GM23248 (cell line): ENCODE measurements around the gene KDM4B. TPM values are rescaled to one million over a fixed set of nuclear protein-coding genes. Genes with fewer than 3 reads are reported as not detected.

ENCODE experiments used
- DNase-seq: peaks from one replicate; pipeline ENCODE4 v3.0.0-alpha.2; 2015
- H2AFZ ChIP-seq: fragments of 200-600 bp; sonication (generic); 2 replicates; pipeline ENCODE4 v1.6.1; 2016; ENCODE audit warnings: antibody characterized with exemption
- H3F3A ChIP-seq: fragments of 200-600 bp; sonication (generic); 2 replicates; pipeline ENCODE4 v1.6.1; 2016; ENCODE audit warnings: mild to moderate bottlenecking, antibody characterized with exemption, mixed run types; ENCODE audit not compliant: insufficient read depth
- H3K27ac ChIP-seq: fragments of 200-600 bp; sonication (generic); 2 replicates; pipeline ENCODE4 v1.5.1; 2016; ENCODE audit warnings: mild to moderate bottlenecking
- H3K27me3 ChIP-seq: fragments of 200-600 bp; sonication (generic); replicated peaks from 2 replicates; pipeline ENCODE4 v1.6.1; 2016; ENCODE audit warnings: mild to moderate bottlenecking; ENCODE audit not compliant: insufficient read depth
- H3K36me3 ChIP-seq: fragments of 200-600 bp; sonication (generic); 2 replicates; pipeline ENCODE4 v1.6.1; 2016; ENCODE audit warnings: low read depth, mild to moderate bottlenecking
- H3K4me1 ChIP-seq: fragments of 200-600 bp; sonication (generic); 2 replicates; pipeline ENCODE4 v1.6.1; 2016; ENCODE audit warnings: mild to moderate bottlenecking; ENCODE audit not compliant: insufficient read depth
- H3K4me2 ChIP-seq: fragments of 200-600 bp; sonication (generic); one replicate; pipeline ENCODE4 v1.6.1; 2016; ENCODE audit warnings: mild to moderate bottlenecking; ENCODE audit not compliant: unreplicated experiment
- H3K4me3 ChIP-seq: fragments of 200-600 bp; sonication (generic); 2 replicates; pipeline ENCODE4 v1.5.1; 2016; ENCODE audit warnings: mild to moderate bottlenecking
- H3K79me2 ChIP-seq: fragments of 200-600 bp; sonication (generic); 2 replicates; pipeline ENCODE4 v1.6.1; 2016; ENCODE audit warnings: mild to moderate bottlenecking; ENCODE audit not compliant: insufficient read depth
- H3K9ac ChIP-seq: fragments of 200-600 bp; sonication (generic); 2 replicates; pipeline ENCODE4 v1.6.1; 2016; ENCODE audit warnings: mild to moderate bottlenecking
- H3K9me2 ChIP-seq: fragments of 200-600 bp; sonication (generic); 2 replicates; pipeline ENCODE4 v1.6.1; 2016; ENCODE audit warnings: mixed run types, mild to moderate bottlenecking, moderate library complexity; ENCODE audit not compliant: insufficient read depth
- H3K9me3 ChIP-seq: fragments of 200-600 bp; sonication (generic); one replicate; pipeline ENCODE4 v1.6.1; 2017; ENCODE audit warnings: low read depth
- H4K20me1 ChIP-seq: fragments of 200-600 bp; sonication (generic); 2 replicates; pipeline ENCODE4 v1.6.0; 2016; ENCODE audit not compliant: insufficient read depth
- EZH2 ChIP-seq: fragments of 200-600 bp; sonication (generic); IDR thresholded peaks from 2 replicates; pipeline ENCODE4 v1.6.1; 2018; ENCODE audit warnings: antibody characterized with exemption, mild to moderate bottlenecking; ENCODE audit not compliant: insufficient read depth, poor library complexity, severe bottlenecking
- EZH2phosphoT487 ChIP-seq: fragments of 200-600 bp; sonication (generic); IDR thresholded peaks from 2 replicates; pipeline ENCODE4 v1.6.1; 2018; ENCODE audit warnings: antibody characterized with exemption, moderate library complexity, mild to moderate bottlenecking, low read depth; ENCODE audit not compliant: insufficient read depth
- WGBS, 2 experiments: methylation state at CpG; one replicate each; pipeline ENCODE4 v1.1.6; 2015 to 2017; ENCODE audit warnings: low lambda C conversion rate in 2 of 2, low coverage in 1 of 2; ENCODE audit errors: missing lambda C conversion rate in 2 of 2; 5-methylcytosine and 5-hydroxymethylcytosine counted together
- in situ Hi-C: fragments of 300-500 bp; cut with MboI; formaldehyde crosslinking; loops from 2 replicates; pipeline ENCODE4 v1.15.0; 2020
- polyA plus RNA-seq: library from polyadenylated mRNA; unstranded; fragments of >200 nt; fragmentation: Nextera tagmentation; extraction: Ambion mirVana; gene quantifications from 2 replicates; pipeline ENCODE4 v1.2.1, GENCODE V29; 2016
- total RNA-seq: library from RNA; depleted of rRNA; stranded (reverse); fragments of >200 nt; shearing (Covaris generic); gene quantifications from 2 replicates; pipeline ENCODE4 v1.2.3, GENCODE V29; 2014

The KDM4B gene
- total and polyA plus RNA-seq, 2 experiments from 2014 or later = 14.8 to 28.7 TPM

DNA sequence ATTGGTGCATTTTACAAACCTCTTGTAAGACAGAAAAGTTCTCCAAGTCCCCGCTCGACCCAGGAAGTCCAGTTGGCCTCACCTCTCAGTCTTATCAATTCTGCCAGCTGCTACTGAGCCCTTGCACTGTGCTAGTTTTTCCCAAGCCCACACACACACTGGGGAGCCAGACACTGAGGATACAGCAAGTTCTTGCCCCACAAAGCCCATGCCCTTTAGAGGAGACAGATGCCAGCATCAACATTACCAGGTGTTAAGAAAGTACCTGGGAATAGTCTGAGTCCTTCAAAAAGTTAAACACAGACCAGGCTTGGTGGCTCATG lies 196.7 kb downstream of the KDM4B start:
- 51 to 57% methylated on average over 2 of the region's 2 CpGs for WGBS, 2 experiments
- DNase-seq = no peak
- peak overlapping the region; percentile 73 for H3K27ac ChIP-seq
- H3K4me3 ChIP-seq = no peak overlapping the region
- H3K9me2 ChIP-seq = no peaks in the 10 kb centered on the region
- no peaks in the 10 kb centered on the region for H4K20me1 ChIP-seq
- peak overlapping the region; percentile 41 for H3K9ac ChIP-seq
- no peaks in the 10 kb centered on the region for H3K79me2 ChIP-seq
- no peaks in the 10 kb centered on the region for H3K27me3 ChIP-seq
- H3K9me3 ChIP-seq = no peaks in the 10 kb centered on the region
- H3K4me1 ChIP-seq = peaks cover 12% of the 10 kb centered on the region
- TF ChIP-seq EZH2phosphoT487 = no peak
- TF ChIP-seq EZH2 = no peak
- in situ Hi-C loops = no loop called here
- H2AFZ ChIP-seq = no peak overlapping the region
- H3K4me2 ChIP-seq = peak overlapping the region; percentile 17
- no peaks in the 10 kb centered on the region for H3K36me3 ChIP-seq
- no peaks in the 10 kb centered on the region; the same call in none of the 2 replicates for H3F3A ChIP-seq

DNA sequence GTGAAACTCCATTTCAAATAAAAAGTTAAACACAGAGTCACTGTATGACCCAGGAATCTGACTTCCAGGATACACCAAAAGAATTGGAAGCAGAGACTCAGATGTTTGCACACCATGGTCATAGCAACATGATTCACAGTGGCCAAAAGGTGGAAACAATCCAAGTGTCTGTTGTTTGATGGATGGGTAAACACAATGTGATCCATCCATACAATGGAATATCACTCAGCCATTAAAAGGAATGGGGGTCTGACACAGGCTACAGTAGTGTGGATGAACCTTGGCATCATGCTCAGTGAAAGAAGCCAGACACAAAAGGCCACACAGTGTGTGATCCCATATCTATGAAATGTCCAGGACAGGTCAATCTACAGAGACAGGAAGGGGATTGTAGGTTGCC lies 197.3 kb downstream of the KDM4B start:
- Histone ChIP-seq H2AFZ (no peak overlapping the region), H3K9me2 (no peaks in the 10 kb centered on the region), H4K20me1 (no peaks in the 10 kb centered on the region), H3K79me2 (no peaks in the 10 kb centered on the region), H3K9ac (peak overlapping the region; percentile 41), H3F3A (no peaks in the 10 kb centered on the region; the same call in none of the 2 replicates), H3K27me3 (no peaks in the 10 kb centered on the region), H3K4me3 (no peak overlapping the region), H3K4me2 (peak overlapping the region; percentile 17), H3K4me1 (peaks cover 12% of the 10 kb centered on the region), H3K27ac (peak overlapping the region; percentile 73), H3K36me3 (no peaks in the 10 kb centered on the region), H3K9me3 (no peaks in the 10 kb centered on the region)
- DNase-seq = peak; percentile 87
- no peak for TF ChIP-seq EZH2phosphoT487
- TF ChIP-seq EZH2 = no peak
- in situ Hi-C loops = no loop called here

DNA sequence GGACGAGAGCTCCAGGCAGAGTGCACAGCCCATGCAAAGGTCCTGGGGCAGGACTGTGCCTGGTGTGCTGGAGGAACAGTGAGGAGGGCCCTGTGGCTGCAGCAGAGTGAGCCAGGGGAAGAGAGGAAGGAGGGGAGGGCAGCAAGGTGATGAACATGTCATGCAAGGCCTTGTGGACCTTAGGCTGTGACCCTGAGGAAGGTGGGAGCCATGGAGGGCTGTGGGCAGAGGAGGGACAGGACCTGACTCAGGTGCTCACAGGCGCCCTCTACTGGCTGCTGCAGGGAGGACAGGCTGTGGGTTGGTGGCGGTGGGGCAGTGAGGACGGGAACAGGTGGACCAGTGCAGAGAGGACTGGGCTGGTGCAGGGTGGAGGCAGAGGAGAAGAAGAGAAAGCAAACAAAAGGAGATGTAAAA lies 201.4 kb downstream of the KDM4B start:
- H3K27me3 ChIP-seq = no peaks in the 10 kb centered on the region
- H2AFZ ChIP-seq = no peak overlapping the region
- no peaks in the 10 kb centered on the region for H4K20me1 ChIP-seq
- no peak overlapping the region for H3K27ac ChIP-seq
- H3K4me2 ChIP-seq = no peak overlapping the region
- no peak for DNase-seq
- no peaks in the 10 kb centered on the region for H3K9me2 ChIP-seq
- no peak overlapping the region for H3K4me3 ChIP-seq
- peaks cover 20% of the 10 kb centered on the region for H3K4me1 ChIP-seq
- H3K36me3 ChIP-seq = no peaks in the 10 kb centered on the region
- no peaks in the 10 kb centered on the region for H3K79me2 ChIP-seq
- H3K9ac ChIP-seq = no peak overlapping the region
- H3F3A ChIP-seq = peaks cover 13% of the 10 kb centered on the region
- H3K9me3 ChIP-seq = no peaks in the 10 kb centered on the region
- TF ChIP-seq EZH2phosphoT487 (no peak), EZH2 (no peak)
- in situ Hi-C loops = no loop called here
- WGBS, 2 experiments = 71 to 78% methylated on average over 4 of the region's 4 CpGs

DNA sequence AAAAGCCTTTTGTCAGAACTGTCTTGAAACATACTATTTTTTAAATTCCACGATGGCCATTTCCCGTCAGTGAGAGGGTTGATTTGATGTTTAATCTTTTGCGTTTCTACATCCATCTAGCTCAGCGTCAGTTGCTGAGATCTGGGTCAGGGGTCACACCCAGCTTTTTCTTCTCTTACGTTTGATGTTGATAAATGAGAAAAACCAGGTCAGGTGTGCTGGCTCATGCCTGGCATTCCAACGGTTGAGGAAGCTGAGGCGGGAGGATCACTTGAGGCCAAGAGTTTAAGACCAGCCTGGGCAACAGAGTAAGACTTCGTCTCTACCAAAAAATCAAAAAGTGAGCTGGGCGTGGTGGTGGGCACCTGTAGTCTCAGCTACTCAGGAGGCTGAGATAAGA lies 202.8 kb downstream of the KDM4B start:
- no peak overlapping the region for H3K27ac ChIP-seq
- in situ Hi-C loops = no loop called here

More for the DNA sequence above, 202.8 kb downstream of the KDM4B start:
- no peaks in the 10 kb centered on the region for H4K20me1 ChIP-seq
- H3K9me2 ChIP-seq = no peaks in the 10 kb centered on the region
- H3K4me3 ChIP-seq = no peak overlapping the region
- H3K4me2 ChIP-seq = no peak overlapping the region
- H3K79me2 ChIP-seq = no peaks in the 10 kb centered on the region
- H3F3A ChIP-seq = peaks cover 22% of the 10 kb centered on the region
- no peaks in the 10 kb centered on the region for H3K36me3 ChIP-seq
- H3K27me3 ChIP-seq = no peaks in the 10 kb centered on the region
- DNase-seq = no peak
- peaks cover 13% of the 10 kb centered on the region for H3K4me1 ChIP-seq
- H3K9me3 ChIP-seq = no peaks in the 10 kb centered on the region
- TF ChIP-seq EZH2 = no peak
- no peak for TF ChIP-seq EZH2phosphoT487
- H2AFZ ChIP-seq = no peak overlapping the region
- H3K9ac ChIP-seq = no peak overlapping the region
- WGBS, 2 experiments = 92 to 94% methylated on average over 9 of the region's 9 CpGs
